H9 (cell line): ENCODE measurements around the gene CCDC82. TPM values are rescaled to one million over a fixed set of nuclear protein-coding genes. Genes with fewer than 3 reads are reported as not detected.

Source experiments
- DNase-seq: peaks from one replicate; pipeline ENCODE4 v3.0.0-alpha.2; 2017
- H2AFZ ChIP-seq: one replicate; pipeline ENCODE4 v1.6.1; 2013; ENCODE audit warnings: mild to moderate bottlenecking, low read length, control low read depth, moderate library complexity
- H2AK5ac ChIP-seq: 2 replicates; pipeline ENCODE4 v1.6.1; 2013; ENCODE audit warnings: low read length, control low read depth, mixed read lengths; ENCODE audit not compliant: insufficient read length
- H2BK120ac ChIP-seq: one replicate; pipeline ENCODE4 v1.6.1; 2013; ENCODE audit warnings: low read depth, mild to moderate bottlenecking, low read length, control low read depth, inconsistent platforms; ENCODE audit not compliant: poor library complexity, severe bottlenecking
- H2BK12ac ChIP-seq: 2 replicates; pipeline ENCODE4 v1.6.1; 2013; ENCODE audit warnings: low read length, control low read depth, mixed read lengths, low read depth; ENCODE audit not compliant: insufficient read length
- H2BK15ac ChIP-seq: 2 replicates; pipeline ENCODE4 v1.6.1; 2013; ENCODE audit warnings: low read depth, low read length, control low read depth
- H2BK20ac ChIP-seq: one replicate; pipeline ENCODE4 v1.6.1; 2013; ENCODE audit warnings: low read depth, mild to moderate bottlenecking, low read length, control low read depth, inconsistent platforms; ENCODE audit not compliant: poor library complexity, severe bottlenecking
- H2BK5ac ChIP-seq: 2 replicates; pipeline ENCODE4 v1.6.1; 2013; ENCODE audit warnings: low read length, control low read depth, mixed read lengths; ENCODE audit not compliant: insufficient read length
- H3K14ac ChIP-seq: 2 replicates; pipeline ENCODE4 v1.6.1; 2013; ENCODE audit warnings: low read length, control low read depth; ENCODE audit not compliant: insufficient read depth
- H3K18ac ChIP-seq: 2 replicates; pipeline ENCODE4 v1.6.1; 2013; ENCODE audit warnings: low read depth, mild to moderate bottlenecking, mixed read lengths, low read length, control low read depth; ENCODE audit not compliant: insufficient read length
- H3K23ac ChIP-seq: 2 replicates; pipeline ENCODE4 v1.6.1; 2013; ENCODE audit warnings: low read length, control low read depth, mixed read lengths, low read depth; ENCODE audit not compliant: insufficient read length
- H3K23me2 ChIP-seq: 2 replicates; pipeline ENCODE4 v1.6.1; 2013; ENCODE audit warnings: low read depth, mild to moderate bottlenecking, mixed read lengths, low read length, control low read depth; ENCODE audit not compliant: insufficient read length, poor library complexity, severe bottlenecking
- H3K27ac ChIP-seq: 2 replicates; pipeline ENCODE4 v1.5.1; 2013; ENCODE audit warnings: low read length, control low read depth, mixed read lengths, low read depth; ENCODE audit not compliant: insufficient read length
- H3K27me3 ChIP-seq: 2 replicates; pipeline ENCODE4 v1.6.1; 2013; ENCODE audit warnings: low read length, control low read depth, inconsistent platforms; ENCODE audit not compliant: insufficient read depth
- H3K4ac ChIP-seq: 2 replicates; pipeline ENCODE4 v1.6.1; 2013; ENCODE audit warnings: low read depth, mild to moderate bottlenecking, control low read depth, inconsistent platforms, low read length, moderate library complexity
- H3K4me1 ChIP-seq: 2 replicates; pipeline ENCODE4 v1.6.1; 2013; ENCODE audit warnings: low read length, control low read depth, inconsistent platforms; ENCODE audit not compliant: insufficient read depth
- H3K4me2 ChIP-seq: 2 replicates; pipeline ENCODE4 v1.6.1; 2013; ENCODE audit warnings: low read length, control low read depth, mixed read lengths; ENCODE audit not compliant: insufficient read length, insufficient read depth
- H3K56ac ChIP-seq: 2 replicates; pipeline ENCODE4 v1.6.1; 2013; ENCODE audit warnings: low read depth, mild to moderate bottlenecking, mixed read lengths, low read length, control low read depth; ENCODE audit not compliant: insufficient read length
- H3K79me1 ChIP-seq: 2 replicates; pipeline ENCODE4 v1.6.1; 2013; ENCODE audit warnings: low read depth, mild to moderate bottlenecking, moderate library complexity, low read length, control low read depth, inconsistent platforms; ENCODE audit not compliant: insufficient read depth, poor library complexity, severe bottlenecking
- H3K79me2 ChIP-seq: 2 replicates; pipeline ENCODE4 v1.6.1; 2013; ENCODE audit warnings: low read length, control low read depth, inconsistent platforms; ENCODE audit not compliant: insufficient read depth
- H3K9ac ChIP-seq: 2 replicates; pipeline ENCODE4 v1.6.1; 2013; ENCODE audit warnings: low read length, control low read depth, mixed read lengths; ENCODE audit not compliant: insufficient read length; ENCODE audit errors: extremely low read depth
- H3K9me3 ChIP-seq: one replicate; pipeline ENCODE4 v1.6.1; 2013; ENCODE audit warnings: low read depth, low read length, inconsistent platforms; ENCODE audit not compliant: control insufficient read depth
- H3T11ph ChIP-seq: one replicate; pipeline ENCODE4 v1.6.1; 2013; ENCODE audit warnings: mild to moderate bottlenecking, low read length, control low read depth, inconsistent platforms
- H4K20me1 ChIP-seq: one replicate; pipeline ENCODE4 v1.6.1; 2013; ENCODE audit not compliant: control insufficient read depth, insufficient read length, insufficient read depth
- H4K5ac ChIP-seq: 2 replicates; pipeline ENCODE4 v1.6.1; 2013; ENCODE audit warnings: low read depth, mild to moderate bottlenecking, mixed read lengths, low read length, control low read depth; ENCODE audit not compliant: insufficient read length
- H4K8ac ChIP-seq: replicated peaks from 2 replicates; pipeline ENCODE4 v1.6.1; 2013; ENCODE audit warnings: low read length, control low read depth, mixed read lengths, low read depth; ENCODE audit not compliant: insufficient read length
- H4K91ac ChIP-seq: 2 replicates; pipeline ENCODE4 v1.6.1; 2013; ENCODE audit warnings: low read depth, mild to moderate bottlenecking, moderate library complexity, mixed read lengths, low read length, control low read depth; ENCODE audit not compliant: insufficient read length
- H3K27ac Mint-ChIP-seq, 3 experiments: 2 replicates in 2 of 3; 3 replicates in 1 of 3; pipeline ENCODE4 v1.8.0; 2020 to 2021; ENCODE audit warnings: mixed read lengths in 3 of 3, mild to moderate bottlenecking in 1 of 3, moderate library complexity in 1 of 3
- H3K27me3 Mint-ChIP-seq: 2 replicates; pipeline ENCODE4 v1.8.0; 2021; ENCODE audit warnings: low read depth, mild to moderate bottlenecking, moderate library complexity, mixed read lengths
- H3K36me3 Mint-ChIP-seq, 3 experiments: 2 replicates in 2 of 3; 3 replicates in 1 of 3; pipeline ENCODE4 v1.8.0; 2020 to 2021; ENCODE audit warnings: low read depth in 3 of 3, mixed read lengths in 3 of 3; ENCODE audit not compliant: insufficient read depth in 1 of 3
- H3K4me1 Mint-ChIP-seq, 2 experiments: 2 replicates each; pipeline ENCODE4 v1.8.0; 2020; ENCODE audit warnings: mixed read lengths in 2 of 2
- H3K4me3 Mint-ChIP-seq, 2 experiments: 2 replicates in 1 of 2; 3 replicates in 1 of 2; pipeline ENCODE4 v1.8.0; 2020 to 2021; ENCODE audit warnings: mild to moderate bottlenecking in 2 of 2, mixed read lengths in 2 of 2, moderate library complexity in 1 of 2
- H3K9me3 Mint-ChIP-seq, 2 experiments: 2 replicates in 1 of 2; 3 replicates in 1 of 2; pipeline ENCODE4 v1.8.0; 2020; ENCODE audit warnings: mild to moderate bottlenecking in 2 of 2, mixed read lengths in 2 of 2, moderate library complexity in 1 of 2
- CTCF ChIP-seq: fragments of 200-600 bp; sonication (generic); conservative IDR thresholded peaks from 3 replicates; pipeline ENCODE4 v1.8.0; 2021; ENCODE audit warnings: antibody characterized with exemption, mild to moderate bottlenecking
- WGBS: extraction: QIAGEN DNeasy Blood & Tissue Kit; methylation state at CpG from one replicate; pipeline ENCODE4 v1.1.7; 2013; ENCODE audit warnings: missing lambda C conversion rate, low lambda C conversion rate, mixed read lengths; ENCODE audit not compliant: insufficient read length; ENCODE audit errors: extremely low coverage; 5-methylcytosine and 5-hydroxymethylcytosine counted together
- total RNA-seq: library from RNA; stranded (reverse); gene quantifications from 2 replicates; pipeline ENCODE4 v1.2.1, GENCODE V29; 2021

CCDC82 gene
- total RNA-seq, 1 experiment from 2014 or later: 17.4 TPM

GRCh38 chr11:96339706-96340554 lies 49.8 kb downstream of the CCDC82 start:
- Histone ChIP-seq H2BK20ac (no peak overlapping the region), H2BK120ac (no peak overlapping the region), H4K5ac (no peak overlapping the region), H3K4ac (no peak overlapping the region), H4K8ac (no peak overlapping the region), H2AK5ac (no peak overlapping the region), H3K23me2 (peaks cover 15% of the 10 kb centered on the region), H2BK5ac (no peak overlapping the region), H3K27ac (no peak overlapping the region), H3T11ph (no peak overlapping the region), H3K9ac (no peak overlapping the region), H3K9me3 (no peaks in the 10 kb centered on the region), H3K79me1 (no peaks in the 10 kb centered on the region), H4K20me1 (no peaks in the 10 kb centered on the region), H2BK12ac (no peak overlapping the region), H4K91ac (no peak overlapping the region), H3K27me3 (no peaks in the 10 kb centered on the region), H3K4me2 (no peak overlapping the region), H3K56ac (no peak overlapping the region), H3K18ac (no peak overlapping the region), H3K23ac (no peak overlapping the region), H2BK15ac (no peak overlapping the region), H3K14ac (no peak overlapping the region), H2AFZ (no peak overlapping the region), H3K79me2 (peaks cover 2% of the 10 kb centered on the region; the same call in 1 of the 2 replicates), H3K4me1 (peaks cover 18% of the 10 kb centered on the region)
- no peak overlapping the region for H3K27ac Mint-ChIP-seq
- peaks cover 4% of the 10 kb centered on the region for H3K27me3 Mint-ChIP-seq
- 100% methylated on average over 1 of the region's 7 CpGs for WGBS
- peaks cover 67% of the 10 kb centered on the region in 2 experiments for H3K4me1 Mint-ChIP-seq
- no peak for DNase-seq
- no peak for TF ChIP-seq CTCF
- H3K4me3 Mint-ChIP-seq: no peak overlapping the region
- no peaks in the 10 kb centered on the region for H3K9me3 Mint-ChIP-seq
- H3K36me3 Mint-ChIP-seq: peaks cover 0 to 3% (median 0%) of the 10 kb centered on the region in 3 experiments; a peak in 2 of 7 replicates
